HEK293T (cell line): Measurements from ENCODE around the gene JTB.
A peak's percentile ranks its signal among the peaks of the same experiment; 100 is the strongest.

Source experiments
- CTCF ChIA-PET: fragments of 350-600 bp; formaldehyde crosslinking; extraction: SDS; loops from one replicate; lab custom pipeline; 2021; ENCODE audit warnings: antibody characterized with exemption, inconsistent platforms; lab: Yijun Ruan, JAX
- POLR2A ChIA-PET: fragments of 350-600 bp; formaldehyde crosslinking; extraction: SDS; loops from one replicate; lab custom pipeline; 2020; ENCODE audit warnings: antibody characterized with exemption, inconsistent platforms; lab: Yijun Ruan, JAX
- DNase-seq: peaks from one replicate; pipeline ENCODE4 v3.0.0; 2012; ENCODE audit warnings: mixed read lengths; ENCODE audit errors: extremely low spot score
- ARNT ChIP-seq: fragments of 450-650 bp; IDR thresholded peaks from 2 replicates; pipeline ENCODE4 v1.6.1; 2017; ENCODE audit warnings: mild to moderate bottlenecking
- BHLHE40 ChIP-seq: fragments of 450-650 bp; IDR thresholded peaks from 2 replicates; pipeline ENCODE4 v1.6.1; 2016; ENCODE audit warnings: mild to moderate bottlenecking, moderate library complexity, borderline replicate concordance
- CTBP1 ChIP-seq: fragments of 450-650 bp; IDR thresholded peaks from 2 replicates; pipeline ENCODE4 v1.6.1; 2016; ENCODE audit warnings: borderline replicate concordance
- ELF4 ChIP-seq: fragments of 450-650 bp; IDR thresholded peaks from 2 replicates; pipeline ENCODE4 v1.6.1; 2017; ENCODE audit warnings: antibody characterized with exemption
- FOXA1 ChIP-seq: fragments of 450-650 bp; IDR thresholded peaks from 2 replicates; pipeline ENCODE4 v1.6.1; 2016; ENCODE audit warnings: mild to moderate bottlenecking
- FOXK2 ChIP-seq: fragments of 450-650 bp; IDR thresholded peaks from 2 replicates; pipeline ENCODE4 v1.6.1; 2016; ENCODE audit warnings: mild to moderate bottlenecking
- FOXM1 ChIP-seq: fragments of 450-650 bp; IDR thresholded peaks from 2 replicates; pipeline ENCODE4 v1.6.1; 2017; ENCODE audit warnings: mild to moderate bottlenecking, borderline replicate concordance
- HDGF ChIP-seq: fragments of 450-650 bp; IDR thresholded peaks from 2 replicates; pipeline ENCODE4 v1.6.1; 2017; ENCODE audit warnings: antibody characterized with exemption, borderline replicate concordance
- L3MBTL2 ChIP-seq: fragments of 450-650 bp; conservative IDR thresholded peaks from 2 replicates; pipeline ENCODE4 v1.6.1; 2016; ENCODE audit warnings: mild to moderate bottlenecking
- LEF1 ChIP-seq: fragments of 450-650 bp; IDR thresholded peaks from 2 replicates; pipeline ENCODE4 v1.6.1; 2017; ENCODE audit warnings: mild to moderate bottlenecking, borderline replicate concordance
- NFRKB ChIP-seq: fragments of 450-650 bp; IDR thresholded peaks from 2 replicates; pipeline ENCODE4 v1.6.1; 2016; ENCODE audit warnings: mild to moderate bottlenecking, moderate library complexity
- PKNOX1 ChIP-seq: fragments of 450-650 bp; IDR thresholded peaks from 2 replicates; pipeline ENCODE4 v1.6.1; 2016
- SP1 ChIP-seq: fragments of 450-650 bp; IDR thresholded peaks from 2 replicates; pipeline ENCODE4 v1.6.1; 2017
- SUZ12 ChIP-seq: fragments of 450-650 bp; IDR thresholded peaks from 2 replicates; pipeline ENCODE4 v1.6.1; 2016; ENCODE audit warnings: mild to moderate bottlenecking
- TARDBP ChIP-seq: fragments of 450-650 bp; IDR thresholded peaks from 2 replicates; pipeline ENCODE4 v1.6.1; 2016
- ZNF384 ChIP-seq: fragments of 450-650 bp; IDR thresholded peaks from 2 replicates; pipeline ENCODE4 v1.6.1; 2016

The JTB gene

GRCh38 chr1:153958111-153958960, 19.1 kb downstream of the JTB start, which contains the start of gene CRTC2:
Gene CRTC2, minus strand, starts transcription at chr1:153958612. Its CDS starts 115 bp downstream, at chr1:153958497.
- CTCF ChIA-PET = interaction anchor here (0.8 to 1.1 kb wide), 2 partner anchors 9 to 12 kb away, joined by 3 read pairs; partner anchors contain the start of genes CREB3L4 and DENND4B
- peak; percentile 97 for DNase-seq
- POLR2A ChIA-PET = interaction anchor here (0.6 to 7.7 kb wide), 8 partner anchors 9 to 35 kb away, joined by 3 to 74 read pairs (median 4); partner anchors contain the start of genes CREB3L4, DENND4B, GATAD2B and JTB
- TF ChIP-seq L3MBTL2 (peak; percentile 72), SUZ12 (no peak; the same call in none of the 2 replicates), NFRKB (no peak), BHLHE40 (no peak), ARNT (no peak), ELF4 (peak; percentile 99), LEF1 (no peak), PKNOX1 (no peak; the same call in 1 of the 2 replicates)

GRCh38 chr1:153957744-153958110, 19.7 kb downstream of the JTB start:
- POLR2A ChIA-PET = interaction anchor here (0.6 to 7.7 kb wide), 8 partner anchors 9 to 35 kb away, joined by 3 to 74 read pairs (median 4); partner anchors contain the start of genes CREB3L4, DENND4B, GATAD2B and JTB

GRCh38 chr1:153956997-153957715, 20.3 kb downstream of the JTB start:
- ChIA-PET POLR2A (interaction anchor here (0.6 to 7.7 kb wide), 7 partner anchors 10 to 34 kb away, joined by 3 to 74 read pairs (median 14); partner anchors contain the start of genes CREB3L4, DENND4B, JTB and RPS27), CTCF (interaction anchor here (0.6 to 1.2 kb wide), 3 partner anchors 10 to 34 kb away, joined by 3 to 4 read pairs (median 4); partner anchors contain the start of gene DENND4B)
- TF ChIP-seq LEF1 (no peak), ZNF384 (no peak), FOXA1 (no peak), HDGF (no peak), SP1 (no peak), ARNT (no peak), TARDBP (no peak), SUZ12 (no peak), BHLHE40 (no peak), L3MBTL2 (no peak), CTBP1 (no peak), FOXM1 (no peak), NFRKB (no peak), PKNOX1 (no peak), ELF4 (no peak)
- no peak for DNase-seq

More at GRCh38 chr1:153957744-153958110, 19.7 kb downstream of the JTB start:
- CTCF ChIA-PET = interaction anchor here (0.6 to 1.1 kb wide), 2 partner anchors 11 to 35 kb away, joined by 3 to 4 read pairs; partner anchors contain the start of gene DENND4B
- TF ChIP-seq FOXK2 = no peak
- no peak for TF ChIP-seq NFRKB
- no peak for TF ChIP-seq HDGF
- no peak for TF ChIP-seq ARNT
- no peak for TF ChIP-seq SUZ12
- TF ChIP-seq LEF1 = no peak
- TF ChIP-seq PKNOX1 = no peak
- no peak for TF ChIP-seq ZNF384
- TF ChIP-seq ELF4 = no peak
- no peak for TF ChIP-seq BHLHE40
- no peak for TF ChIP-seq FOXM1
- TF ChIP-seq CTBP1 = no peak
- TF ChIP-seq TARDBP = no peak
- no peak for TF ChIP-seq L3MBTL2
- DNase-seq = no peak

GRCh38 chr1:153954826-153955225, 22.6 kb downstream of the JTB start:
- CTCF ChIA-PET = no interaction called here
- no peak for DNase-seq
- TF ChIP-seq FOXA1 = no peak
- TF ChIP-seq FOXM1 = no peak
- no peak for TF ChIP-seq NFRKB
- no peak for TF ChIP-seq CTBP1
- no peak for TF ChIP-seq L3MBTL2
- no peak for TF ChIP-seq SP1
- no peak for TF ChIP-seq SUZ12
- no peak for TF ChIP-seq ELF4
- no peak for TF ChIP-seq TARDBP
- no peak for TF ChIP-seq LEF1
- TF ChIP-seq BHLHE40 = no peak
- no peak for TF ChIP-seq ARNT
- TF ChIP-seq ZNF384 = no peak
- TF ChIP-seq PKNOX1 = no peak
- no peak for TF ChIP-seq HDGF
- TF ChIP-seq FOXK2 = no peak
- POLR2A ChIA-PET = interaction anchor here (2.2 to 7.7 kb wide), 3 partner anchors 8 to 12 kb away, joined by 14 to 74 read pairs (median 16); partner anchors contain the start of genes CREB3L4, DENND4B and SLC39A1
